Spinal cord (tissue), 10 donors: ENCODE measurements around the gene BCO2. TPM values are rescaled to one million over a fixed set of nuclear protein-coding genes. Genes with fewer than 3 reads are reported as not detected.

Experiments
- DNase-seq, 6 donors: peaks; one replicate each; pipeline versions ENCODE4 v3.0.0 to v3.0.0-alpha.2; 2013 to 2015; ENCODE audit warnings: low spot score in 6 of 6, low read depth in 4 of 6
- H3K27ac ChIP-seq: one replicate; pipeline ENCODE4 v1.5.1; 2013; ENCODE audit warnings: low read depth, low read length, control low read depth
- H3K27me3 ChIP-seq: one replicate; pipeline ENCODE4 v1.6.1; 2013; ENCODE audit warnings: low read length; ENCODE audit not compliant: control insufficient read depth, insufficient read depth
- H3K36me3 ChIP-seq: one replicate; pipeline ENCODE4 v1.6.1; 2013; ENCODE audit warnings: low read length; ENCODE audit not compliant: control insufficient read depth, insufficient read depth
- H3K4me1 ChIP-seq: one replicate; pipeline ENCODE4 v1.6.1; 2013; ENCODE audit warnings: low read length; ENCODE audit not compliant: control insufficient read depth, insufficient read depth
- H3K4me3 ChIP-seq: one replicate; pipeline ENCODE4 v1.5.1; 2013; ENCODE audit warnings: low read depth, low read length, control low read depth
- H3K9me3 ChIP-seq: one replicate; pipeline ENCODE4 v1.6.1; 2013; ENCODE audit warnings: low read length; ENCODE audit not compliant: control insufficient read depth, insufficient read depth
- WGBS: methylation state at CpG from one replicate; pipeline ENCODE4 v1.1.5; 2013; ENCODE audit warnings: missing lambda C conversion rate; ENCODE audit not compliant: insufficient coverage; 5-methylcytosine and 5-hydroxymethylcytosine counted together
- polyA plus RNA-seq, 2 donors: library from polyadenylated mRNA; unstranded; fragments of 120-200 nt; gene quantifications; one replicate each; pipeline ENCODE4 v1.2.1, GENCODE V29; 2013; ENCODE audit not compliant: insufficient read length in 2 of 2
- small RNA-seq: library from RNA; depleted of rRNA; stranded (forward); fragments of <200 nt; gene quantifications from one replicate; pipeline ENCODE3, GENCODE V24; 2014; ENCODE audit warnings: low replicate concordance
- total RNA-seq, 2 donors: library from RNA; depleted of rRNA in 1 of 2; stranded (reverse); fragments of 120-200 nt in 1 of 2; fragments of >200 nt in 1 of 2; gene quantifications; one replicate each; pipeline versions ENCODE4 v1.2.3 to v1.2.4, GENCODE V29; 2013 to 2014
- donor health status: healthy.

The BCO2 gene
- total and polyA plus RNA-seq, 4 donors: 8.2 to 16.2 (median 14.1) TPM

DNA sequence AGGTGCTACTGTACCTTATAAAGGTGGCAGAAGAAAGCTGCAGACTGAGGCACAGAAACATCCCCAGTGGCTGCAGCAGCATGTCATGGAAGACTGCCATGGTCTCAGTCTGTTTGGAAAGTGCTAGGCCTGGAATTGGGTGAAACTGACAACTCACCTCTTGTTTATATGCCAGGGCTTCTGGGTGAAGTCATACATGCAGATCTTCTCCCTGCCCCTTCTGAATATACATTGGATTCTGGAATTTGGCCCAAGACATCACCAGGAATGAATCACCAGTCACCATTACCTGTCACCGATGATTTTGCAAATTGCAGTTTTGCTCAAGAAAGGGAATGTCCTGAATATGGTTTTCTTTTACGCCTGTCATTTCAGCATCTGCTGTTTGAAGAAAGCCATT is 85.2 kb downstream of the BCO2 start, which contains the start of gene PLET1:
PLET1 (minus strand) TSS at position 371 of the 400 bp plus-strand sequence; CDS start at position 100, 271 bp downstream.
- WGBS: 100% methylated on average over 1 of the region's 2 CpGs
- no peak for DNase-seq
- no peaks in the 10 kb centered on the region for H3K36me3 ChIP-seq
- peaks cover 3% of the 10 kb centered on the region for H3K4me1 ChIP-seq
- H3K27ac ChIP-seq: no peak within 1 kb of the TSS
- no peaks in the 10 kb centered on the region for H3K9me3 ChIP-seq
- no peak within 1 kb of the TSS for H3K4me3 ChIP-seq
- H3K27me3 ChIP-seq: no peaks in the 10 kb centered on the region

DNA sequence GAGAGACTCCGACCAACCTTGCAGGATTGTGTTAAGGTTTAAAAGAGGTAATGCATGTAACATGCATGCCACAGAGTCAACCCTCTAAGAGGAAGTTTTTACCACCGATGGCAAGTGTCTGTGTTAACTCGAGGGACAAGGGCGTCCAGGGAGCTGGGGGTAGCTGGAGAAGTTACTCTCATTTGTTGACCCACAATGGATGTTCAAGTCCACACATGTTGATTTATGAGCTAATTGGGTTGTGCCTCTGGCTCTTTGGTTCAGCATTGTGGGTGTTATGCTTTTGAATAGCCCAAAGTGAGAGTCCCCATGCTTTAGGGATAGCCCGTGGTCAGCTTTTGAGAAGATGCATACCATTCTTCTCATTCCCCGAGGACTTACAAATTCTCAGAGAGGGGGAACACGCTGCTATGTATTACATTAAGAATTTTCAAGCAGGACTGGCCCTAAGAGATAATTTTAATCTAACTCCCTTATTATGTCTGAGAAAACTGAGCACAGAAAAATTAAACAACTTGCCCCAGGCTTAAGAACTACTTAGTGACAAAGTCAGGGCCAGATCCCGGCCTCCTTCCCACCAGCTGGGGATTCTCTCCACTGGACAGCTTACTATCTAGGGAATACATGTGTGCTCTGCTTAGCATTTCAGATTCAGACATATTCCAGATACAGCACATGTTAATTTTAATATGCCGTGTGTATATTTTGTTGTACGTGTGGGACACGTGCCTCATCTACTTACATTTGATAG is 90.5 kb downstream of the BCO2 start:
- no peaks in the 10 kb centered on the region for H3K4me1 ChIP-seq
- WGBS: 70% methylated on average over 4 of the region's 11 CpGs
- DNase-seq: no peak
- H3K27ac ChIP-seq: no peak overlapping the region
- no peaks in the 10 kb centered on the region for H3K27me3 ChIP-seq
- no peaks in the 10 kb centered on the region for H3K9me3 ChIP-seq
- no peak overlapping the region for H3K4me3 ChIP-seq
- H3K36me3 ChIP-seq: no peaks in the 10 kb centered on the region

DNA sequence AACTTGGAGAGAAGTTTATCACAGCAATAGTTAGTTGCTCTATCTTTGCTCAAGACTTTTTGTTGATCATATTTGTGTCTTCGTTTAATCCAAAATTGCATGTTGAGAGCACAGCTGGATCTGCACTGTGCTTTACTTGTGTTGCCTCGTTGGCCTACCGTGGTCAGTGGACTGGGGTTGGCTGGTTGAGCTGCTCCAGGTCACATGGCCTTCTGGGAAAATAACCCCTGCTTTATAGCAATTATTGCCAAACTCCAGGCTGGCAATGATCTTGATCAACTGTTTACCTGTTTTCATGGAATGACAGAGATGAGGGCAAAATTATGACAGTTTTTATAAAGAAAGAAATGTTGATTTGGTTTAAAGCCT is 91.1 kb downstream of the BCO2 start:
- Histone ChIP-seq H3K36me3 (no peaks in the 10 kb centered on the region), H3K4me1 (no peaks in the 10 kb centered on the region), H3K27ac (no peak overlapping the region), H3K9me3 (no peaks in the 10 kb centered on the region), H3K27me3 (no peaks in the 10 kb centered on the region), H3K4me3 (no peak overlapping the region)
- 96% methylated on average over 3 of the region's 3 CpGs for WGBS
- no peak for DNase-seq

DNA sequence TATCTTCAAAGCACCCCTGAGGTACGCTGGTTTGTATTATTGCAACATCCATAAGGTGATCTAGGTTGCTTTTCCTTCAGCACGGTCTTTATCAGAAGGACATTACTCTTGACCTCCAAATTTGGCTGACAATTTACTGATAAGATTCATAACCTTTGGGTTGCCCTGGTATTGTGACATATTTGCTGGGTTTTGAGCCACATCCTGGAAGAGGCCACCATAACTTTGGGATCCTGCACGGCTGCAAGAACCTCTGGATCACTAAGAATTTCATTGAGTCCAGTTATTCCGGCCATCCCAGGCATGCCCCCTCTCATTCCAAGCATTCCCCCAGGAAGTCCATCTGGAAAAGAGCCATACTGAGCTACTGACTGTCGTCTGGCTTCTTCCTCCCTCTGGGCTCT is 91.9 kb downstream of the BCO2 start:
- 56% methylated on average over 3 of the region's 5 CpGs for WGBS
- DNase-seq: no peak
- H3K4me1 ChIP-seq: no peaks in the 10 kb centered on the region
- no peaks in the 10 kb centered on the region for H3K9me3 ChIP-seq
- no peaks in the 10 kb centered on the region for H3K27me3 ChIP-seq
- H3K4me3 ChIP-seq: no peak overlapping the region
- no peak overlapping the region for H3K27ac ChIP-seq
- H3K36me3 ChIP-seq: no peaks in the 10 kb centered on the region

DNA sequence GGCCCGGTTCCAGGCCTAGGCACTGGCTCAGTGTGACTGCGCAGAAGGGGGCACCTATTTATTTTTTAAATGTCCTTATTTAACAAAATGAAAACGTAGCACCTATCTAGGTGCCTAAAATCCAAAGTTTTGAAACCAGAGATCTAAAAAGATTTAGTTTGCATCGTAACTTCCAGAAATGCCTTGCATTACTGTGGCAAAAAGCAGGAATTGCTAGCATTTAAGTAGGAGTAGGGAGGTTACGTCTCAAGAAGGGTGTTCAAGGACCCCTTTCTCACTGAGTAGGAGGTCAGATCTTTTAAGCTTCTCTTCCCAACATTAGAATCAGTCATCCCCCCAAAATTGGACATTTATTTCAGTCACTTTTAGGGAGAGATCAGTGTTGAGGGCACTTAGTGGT is 93.1 kb downstream of the BCO2 start:
- H3K4me1 ChIP-seq: no peaks in the 10 kb centered on the region
- no peak for DNase-seq
- no peaks in the 10 kb centered on the region for H3K36me3 ChIP-seq
- no peaks in the 10 kb centered on the region for H3K9me3 ChIP-seq
- H3K4me3 ChIP-seq: no peak overlapping the region
- H3K27ac ChIP-seq: no peak overlapping the region
- WGBS: 93% methylated on average over 2 of the region's 5 CpGs
- H3K27me3 ChIP-seq: no peaks in the 10 kb centered on the region

Small RNA genes lying within 50 kb of the gene (small RNA-seq; reads per million reads assigned to genes)
- gene MRPS36P4: not detected

Other genes with a start within 250 kb of the BCO2 start
- 10 to 100 TPM; 48.5 to 66.4 TPM for gene DIXDC1, start 238.2 kb upstream of the BCO2 start, total RNA-seq
- gene DIXDC1, start 238.2 kb upstream of the BCO2 start, polyA plus RNA-seq: 10 to 100 TPM; 31.5 to 34.1 TPM
- 10 to 100 TPM; 36.5 to 58.3 TPM for gene DLAT, start 150.1 kb upstream of the BCO2 start, total RNA-seq
- gene DLAT, start 150.1 kb upstream of the BCO2 start, polyA plus RNA-seq: 10 to 100 TPM; 39.1 to 53.1 TPM
- gene PIH1D2, start 101.5 kb upstream of the BCO2 start, total RNA-seq: 10 to 100 TPM in 1 of 2 donors, 1 to 10 TPM in 1; 5.4 to 12.9 TPM
- 1 to 10 TPM; 5.3 to 9.3 TPM for gene PIH1D2, start 101.5 kb upstream of the BCO2 start, polyA plus RNA-seq
- 10 to 100 TPM; 24.8 to 36.4 TPM for gene NKAPD1, start 101.2 kb upstream of the BCO2 start, total RNA-seq
- gene NKAPD1, start 101.2 kb upstream of the BCO2 start, polyA plus RNA-seq: 10 to 100 TPM; 37.3 to 48.1 TPM
- 100 to 1,000 TPM in 1 of 2 donors, 10 to 100 TPM in 1; 73.3 to 122 TPM for gene TIMM8B, start 88.8 kb upstream of the BCO2 start, total RNA-seq
- gene TIMM8B, start 88.8 kb upstream of the BCO2 start, polyA plus RNA-seq: 10 to 100 TPM; 74.7 to 80.2 TPM
- gene SDHD, start 88.6 kb upstream of the BCO2 start, total RNA-seq: 100 to 1,000 TPM in 1 of 2 donors, 10 to 100 TPM in 1; 93.9 to 125 TPM
- gene SDHD, start 88.6 kb upstream of the BCO2 start, polyA plus RNA-seq: 10 to 100 TPM; 72.5 to 75.6 TPM
- 10 to 100 TPM in 1 of 2 donors, 1 to 10 TPM in 1; 7.8 to 18.2 TPM for gene IL18, start 11.4 kb upstream of the BCO2 start, total RNA-seq
- 1 to 10 TPM; 3.3 to 5.8 TPM for gene IL18, start 11.4 kb upstream of the BCO2 start, polyA plus RNA-seq
- under 1 TPM; 0.17 to 0.99 TPM for gene TEX12, start 8.1 kb upstream of the BCO2 start, total RNA-seq
- under 1 TPM in 1 of 2 donors, not detected in 1; 0.14 TPM for gene TEX12, start 8.1 kb upstream of the BCO2 start, polyA plus RNA-seq
- 10 to 100 TPM; 49.0 to 50.2 TPM for gene PTS, start 50.9 kb downstream of the BCO2 start, total RNA-seq
- gene PTS, start 50.9 kb downstream of the BCO2 start, polyA plus RNA-seq: 10 to 100 TPM; 96.2 to 97.1 TPM
- not detected for gene PLET1, start 85.3 kb downstream of the BCO2 start, total RNA-seq
- gene PLET1, start 85.3 kb downstream of the BCO2 start, polyA plus RNA-seq: under 1 TPM in 1 of 2 donors, not detected in 1; 0.15 TPM